HG03521 (cell line): ENCODE data around the gene ZFP91.

Experiments used
- ATAC-seq: cut with Tn5 transposase; IDR thresholded peaks from one replicate; pipeline ENCODE4 v1.9.1; 2021; ENCODE audit warnings: mild to moderate bottlenecking, moderate library complexity; ENCODE audit not compliant: unreplicated experiment

The ZFP91 gene

DNA sequence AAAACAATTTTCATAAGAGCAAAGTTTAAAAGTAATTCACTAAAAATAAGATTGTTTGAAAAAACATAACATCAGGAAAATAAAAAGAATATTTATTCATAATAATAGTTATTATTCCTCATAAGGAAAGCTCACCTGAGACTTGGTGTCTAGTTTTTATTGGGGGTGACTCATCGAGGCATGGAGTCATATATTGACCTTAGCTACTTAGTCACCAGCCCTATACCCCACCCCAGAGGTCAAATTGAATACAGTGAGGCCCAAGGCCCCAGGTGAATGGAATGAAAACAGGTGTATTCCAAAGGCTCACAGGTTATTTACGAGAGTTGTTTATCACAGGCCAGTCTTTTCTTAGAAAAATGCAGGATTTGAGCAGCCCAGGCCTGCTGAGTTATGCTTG, 80.5 kb downstream of the ZFP91 start:
- no peak for ATAC-seq

DNA sequence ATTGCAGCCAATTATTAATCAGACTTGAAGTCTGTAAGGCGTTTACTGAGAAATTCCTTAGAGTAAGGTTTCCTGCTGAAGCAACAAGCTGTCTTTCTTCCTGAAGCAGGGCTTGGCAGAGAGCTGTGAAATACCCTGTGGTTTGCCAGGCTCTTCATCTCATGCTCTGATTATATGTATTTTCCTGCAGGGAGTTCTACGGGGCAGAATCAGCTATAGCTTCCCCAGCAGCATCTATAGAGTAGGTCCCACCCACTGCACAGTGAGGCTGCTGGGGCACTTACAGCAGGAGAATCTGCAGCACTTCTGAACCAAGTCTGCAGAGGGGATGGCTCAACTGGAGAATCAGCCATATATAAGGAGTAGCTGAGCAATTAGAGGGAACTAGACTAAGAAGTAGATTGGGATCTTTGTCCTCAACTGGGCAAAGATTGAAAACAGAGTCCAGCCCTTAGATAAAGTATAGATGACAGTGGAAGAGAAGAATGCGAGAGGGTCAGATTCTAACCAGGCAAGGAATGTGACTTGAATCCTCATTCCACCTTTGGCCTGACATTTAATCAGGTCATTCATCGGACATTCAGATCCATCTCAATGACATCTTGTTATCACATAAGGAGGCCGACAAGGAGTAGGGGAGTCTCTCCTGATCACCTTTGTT, 81.2 kb downstream of the ZFP91 start:
- no peak for ATAC-seq
